Measurements from ENCODE around the gene AGAP1. TPM values are rescaled to one million over a fixed set of nuclear protein-coding genes. Genes with fewer than 3 reads are reported as not detected.

Gene AGAP1
- total RNA-seq, 6 experiments from 2014 or later, result 8.1 to 11.2 (median 9.8) TPM

GRCh38 chr2:236022128-236022527, 528.3 kb downstream of the AGAP1 start:
- ATAC-seq (no peak), DNase-seq (no peak)
- intact Hi-C loops (cut with DNase I), result no loop called here
- H3K9me3 ChIP-seq, result no peaks in the 10 kb centered on the region
- no peaks in the 10 kb centered on the region for H3K36me3 ChIP-seq
- H3K27me3 ChIP-seq, result no peaks in the 10 kb centered on the region
- H3K27ac ChIP-seq, result no peak overlapping the region
- TF ChIP-seq POLR2A (IDR thresholded peaks at IDR 0.05) (no peak), CTCF (IDR thresholded peaks at IDR 0.05) (no peak)
- no peaks in the 10 kb centered on the region for H3K4me1 ChIP-seq
- H3K4me3 ChIP-seq, result no peak overlapping the region
- 90% methylated on average over 5 of the region's 5 CpGs for WGBS (ENCODE audit: insufficient coverage, low coverage, low lambda C conversion rate, missing lambda C conversion rate)

GRCh38 chr2:236025892-236026291, 532.0 kb downstream of the AGAP1 start:
- WGBS (ENCODE audit: insufficient coverage, low coverage, low lambda C conversion rate, missing lambda C conversion rate), result 80% methylated on average over 1 of the region's 3 CpGs
- DNase-seq (no peak), ATAC-seq (no peak)
- Histone ChIP-seq H3K4me3 (no peak overlapping the region), H3K9me3 (no peaks in the 10 kb centered on the region), H3K27me3 (no peaks in the 10 kb centered on the region), H3K27ac (no peak overlapping the region), H3K36me3 (no peaks in the 10 kb centered on the region), H3K4me1 (no peaks in the 10 kb centered on the region)
- no peak for TF ChIP-seq CTCF (IDR thresholded peaks at IDR 0.05)
- no peak for TF ChIP-seq POLR2A (IDR thresholded peaks at IDR 0.05)
- intact Hi-C loops (cut with DNase I), result no loop called here

- TF ChIP-seq CTCF (IDR thresholded peaks at IDR 0.05) (no peak), POLR2A (IDR thresholded peaks at IDR 0.05) (no peak)
- WGBS (ENCODE audit: insufficient coverage, low coverage, low lambda C conversion rate, missing lambda C conversion rate), result 67% methylated on average over 4 of the region's 4 CpGs
- H3K4me1 ChIP-seq, result no peaks in the 10 kb centered on the region
- H3K27ac ChIP-seq, result no peak overlapping the region
- H3K4me3 ChIP-seq, result no peak overlapping the region
- no peaks in the 10 kb centered on the region for H3K27me3 ChIP-seq
- ATAC-seq (no peak), DNase-seq (no peak)
- no peaks in the 10 kb centered on the region for H3K9me3 ChIP-seq
- intact Hi-C loops (cut with DNase I), result no loop called here
- no peaks in the 10 kb centered on the region for H3K36me3 ChIP-seq
Observed at GRCh38 chr2:236026841-236027240, 533.0 kb downstream of the AGAP1 start.

- Histone ChIP-seq H3K36me3 (no peaks in the 10 kb centered on the region), H3K27me3 (no peaks in the 10 kb centered on the region), H3K27ac (no peak overlapping the region), H3K4me3 (no peak overlapping the region), H3K9me3 (no peaks in the 10 kb centered on the region), H3K4me1 (no peaks in the 10 kb centered on the region)
- 85% methylated on average over 3 of the region's 4 CpGs for WGBS (ENCODE audit: insufficient coverage, low coverage, low lambda C conversion rate, missing lambda C conversion rate)
- no peak for TF ChIP-seq CTCF (IDR thresholded peaks at IDR 0.05)
- no peak for TF ChIP-seq POLR2A (IDR thresholded peaks at IDR 0.05)
- intact Hi-C loops (cut with DNase I), result no loop called here
- DNase-seq, result no peak
- no peak for ATAC-seq
Observed at GRCh38 chr2:236028066-236028465, 534.2 kb downstream of the AGAP1 start.

- TF ChIP-seq POLR2A (IDR thresholded peaks at IDR 0.05), result no peak
- TF ChIP-seq CTCF (IDR thresholded peaks at IDR 0.05), result no peak
- 91% methylated on average over 6 of the region's 7 CpGs for WGBS (ENCODE audit: insufficient coverage, low coverage, low lambda C conversion rate, missing lambda C conversion rate)
- intact Hi-C loops (cut with DNase I), result no loop called here
Observed at GRCh38 chr2:236033462-236033861, 539.6 kb downstream of the AGAP1 start.

More at GRCh38 chr2:236033462-236033861, 539.6 kb downstream of the AGAP1 start:
- Histone ChIP-seq H3K4me3 (no peak overlapping the region), H3K9me3 (no peaks in the 10 kb centered on the region), H3K36me3 (no peaks in the 10 kb centered on the region), H3K27ac (no peak overlapping the region), H3K27me3 (no peaks in the 10 kb centered on the region), H3K4me1 (no peaks in the 10 kb centered on the region)
- ATAC-seq (no peak), DNase-seq (no peak)

Measured in right lobe of liver (tissue), 6 donors.